Kidney epithelial cell (primary cell): Measurements from ENCODE around the gene ATP5PD. TPM values are rescaled to one million over a fixed set of nuclear protein-coding genes. Genes with fewer than 3 reads are reported as not detected.

ENCODE experiments used
- DNase-seq: peaks from one replicate; pipeline ENCODE4 v3.0.0-alpha.2; 2010; ENCODE audit warnings: low read depth
- H3K27me3 ChIP-seq: 2 replicates; pipeline ENCODE4 v1.6.0; 2011; ENCODE audit warnings: low read length; ENCODE audit not compliant: control insufficient read depth, insufficient read depth
- H3K36me3 ChIP-seq: 2 replicates; pipeline ENCODE4 v1.5.1; 2011; ENCODE audit warnings: low read length; ENCODE audit not compliant: control insufficient read depth, insufficient read depth
- H3K4me3 ChIP-seq: 2 replicates; pipeline ENCODE4 v1.5.1; 2011; ENCODE audit warnings: low read depth, mild to moderate bottlenecking, control low read depth, low read length
- total RNA-seq: library from RNA; depleted of rRNA; stranded (reverse); fragments of >200 nt; gene quantifications from 2 replicates; pipeline ENCODE4 v1.2.3, GENCODE V29; 2015
- TF ChIP-seq, protein P1 (sequence below): IDR thresholded peaks from 2 replicates; pipeline ENCODE4 v1.5.1; 2011; ENCODE audit warnings: mild to moderate bottlenecking, moderate library complexity, low read length, control low read depth, inconsistent platforms; ENCODE audit not compliant: insufficient read depth, poor library complexity, severe bottlenecking

Gene ATP5PD
- total RNA-seq, 1 donor from 2014 or later, result 275 TPM

DNA sequence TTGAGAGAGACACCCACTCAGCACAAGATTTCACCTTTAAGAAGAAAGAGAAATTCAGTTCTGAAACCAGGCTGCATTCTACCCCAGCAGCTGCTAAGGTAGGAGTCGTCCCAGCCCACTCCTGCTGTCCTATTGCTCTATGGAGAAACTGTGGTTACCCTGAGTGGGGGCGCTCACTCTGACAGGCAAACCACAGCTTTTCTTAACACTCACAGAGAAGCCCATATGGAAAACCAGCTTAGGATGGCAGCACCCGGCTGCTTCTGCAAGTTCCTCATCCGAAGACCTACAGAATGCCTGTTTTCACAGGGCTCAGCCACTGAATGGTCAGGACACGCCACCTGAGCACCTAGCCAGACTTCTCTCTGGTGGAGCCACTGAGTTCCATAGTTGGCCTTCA lies 7.5 kb downstream of the ATP5PD start:
- H3K27me3 ChIP-seq, result no peaks in the 10 kb centered on the region
- no peak overlapping the region for H3K4me3 ChIP-seq
- TF ChIP-seq, protein P1, sequence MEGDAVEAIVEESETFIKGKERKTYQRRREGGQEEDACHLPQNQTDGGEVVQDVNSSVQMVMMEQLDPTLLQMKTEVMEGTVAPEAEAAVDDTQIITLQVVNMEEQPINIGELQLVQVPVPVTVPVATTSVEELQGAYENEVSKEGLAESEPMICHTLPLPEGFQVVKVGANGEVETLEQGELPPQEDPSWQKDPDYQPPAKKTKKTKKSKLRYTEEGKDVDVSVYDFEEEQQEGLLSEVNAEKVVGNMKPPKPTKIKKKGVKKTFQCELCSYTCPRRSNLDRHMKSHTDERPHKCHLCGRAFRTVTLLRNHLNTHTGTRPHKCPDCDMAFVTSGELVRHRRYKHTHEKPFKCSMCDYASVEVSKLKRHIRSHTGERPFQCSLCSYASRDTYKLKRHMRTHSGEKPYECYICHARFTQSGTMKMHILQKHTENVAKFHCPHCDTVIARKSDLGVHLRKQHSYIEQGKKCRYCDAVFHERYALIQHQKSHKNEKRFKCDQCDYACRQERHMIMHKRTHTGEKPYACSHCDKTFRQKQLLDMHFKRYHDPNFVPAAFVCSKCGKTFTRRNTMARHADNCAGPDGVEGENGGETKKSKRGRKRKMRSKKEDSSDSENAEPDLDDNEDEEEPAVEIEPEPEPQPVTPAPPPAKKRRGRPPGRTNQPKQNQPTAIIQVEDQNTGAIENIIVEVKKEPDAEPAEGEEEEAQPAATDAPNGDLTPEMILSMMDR, result no peak

DNA sequence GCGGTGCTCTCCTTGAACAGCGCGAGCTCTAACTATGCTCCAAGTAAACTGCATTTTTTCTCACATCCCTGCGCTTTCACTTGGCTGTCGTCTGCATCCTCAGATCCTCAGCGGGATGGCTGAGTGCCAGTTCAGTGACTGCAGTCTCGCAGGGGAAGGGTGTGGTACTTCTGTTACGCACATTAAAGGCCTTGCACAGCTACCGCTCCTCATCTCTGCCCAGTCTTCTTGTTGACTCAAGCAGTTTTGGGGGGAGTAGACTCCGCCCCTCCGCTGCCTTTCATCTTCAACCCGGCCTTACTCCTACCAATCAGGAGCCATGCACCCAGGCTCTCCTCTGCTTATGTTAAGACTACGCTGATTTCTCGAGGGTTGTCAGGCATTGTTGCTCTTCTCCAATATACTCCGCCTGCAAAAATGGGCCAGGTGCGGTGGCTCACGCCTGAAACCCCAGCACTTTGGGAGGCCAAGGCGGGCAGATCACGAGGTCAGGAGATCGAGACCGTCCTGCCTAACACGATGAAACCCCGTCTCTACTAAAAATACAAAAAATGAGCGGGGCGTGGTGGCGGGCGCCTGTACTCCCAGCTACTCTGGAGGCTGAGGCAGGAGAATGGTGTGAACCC lies 10.0 kb downstream of the ATP5PD start:
- TF ChIP-seq, protein P1, result no peak

More for the DNA sequence above, 7.5 kb downstream of the ATP5PD start:
- no peak for DNase-seq
- H3K36me3 ChIP-seq, result peaks cover 1% of the 10 kb centered on the region

DNA sequence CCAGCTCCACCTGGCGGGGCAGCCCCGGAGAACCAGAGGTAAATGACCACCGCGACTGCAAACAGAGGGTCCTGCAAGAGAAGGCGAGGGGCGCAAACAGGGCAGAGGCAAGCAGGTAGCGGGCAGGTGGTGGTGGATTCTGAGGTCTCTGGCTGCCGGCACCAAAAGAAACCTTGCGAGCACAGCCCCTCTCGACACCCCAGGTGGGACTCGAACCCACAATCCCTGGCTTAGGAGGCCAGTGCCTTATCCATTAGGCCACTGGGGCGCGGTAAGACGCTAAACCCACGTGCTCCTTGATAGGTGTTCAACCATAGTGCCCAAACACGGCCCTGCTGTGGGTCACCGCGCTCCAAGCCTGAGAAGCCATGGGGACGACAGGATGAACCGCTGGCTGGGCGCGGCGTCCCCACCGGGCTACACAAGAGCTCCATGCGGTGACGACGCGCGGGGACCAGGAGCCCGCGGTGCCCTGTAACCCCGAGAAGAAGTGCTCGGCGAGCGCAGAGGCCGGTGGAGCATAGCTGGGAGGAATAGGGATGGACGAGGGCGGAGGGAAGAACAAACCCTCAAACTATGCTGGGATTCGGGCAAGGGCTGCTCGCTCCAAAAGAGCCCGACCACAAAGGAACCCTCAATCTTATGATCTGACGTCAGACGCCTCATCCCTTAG lies 12.4 kb downstream of the ATP5PD start:
- no peak for DNase-seq
- TF ChIP-seq, protein P1, result peak; percentile 29
- no peaks in the 10 kb centered on the region for H3K27me3 ChIP-seq
- no peaks in the 10 kb centered on the region for H3K36me3 ChIP-seq
- H3K4me3 ChIP-seq, result peak overlapping the region; percentile 63

More for the DNA sequence above, 10.0 kb downstream of the ATP5PD start:
- no peak for DNase-seq
- no peaks in the 10 kb centered on the region for H3K36me3 ChIP-seq
- H3K4me3 ChIP-seq, result no peak overlapping the region
- H3K27me3 ChIP-seq, result no peaks in the 10 kb centered on the region

DNA sequence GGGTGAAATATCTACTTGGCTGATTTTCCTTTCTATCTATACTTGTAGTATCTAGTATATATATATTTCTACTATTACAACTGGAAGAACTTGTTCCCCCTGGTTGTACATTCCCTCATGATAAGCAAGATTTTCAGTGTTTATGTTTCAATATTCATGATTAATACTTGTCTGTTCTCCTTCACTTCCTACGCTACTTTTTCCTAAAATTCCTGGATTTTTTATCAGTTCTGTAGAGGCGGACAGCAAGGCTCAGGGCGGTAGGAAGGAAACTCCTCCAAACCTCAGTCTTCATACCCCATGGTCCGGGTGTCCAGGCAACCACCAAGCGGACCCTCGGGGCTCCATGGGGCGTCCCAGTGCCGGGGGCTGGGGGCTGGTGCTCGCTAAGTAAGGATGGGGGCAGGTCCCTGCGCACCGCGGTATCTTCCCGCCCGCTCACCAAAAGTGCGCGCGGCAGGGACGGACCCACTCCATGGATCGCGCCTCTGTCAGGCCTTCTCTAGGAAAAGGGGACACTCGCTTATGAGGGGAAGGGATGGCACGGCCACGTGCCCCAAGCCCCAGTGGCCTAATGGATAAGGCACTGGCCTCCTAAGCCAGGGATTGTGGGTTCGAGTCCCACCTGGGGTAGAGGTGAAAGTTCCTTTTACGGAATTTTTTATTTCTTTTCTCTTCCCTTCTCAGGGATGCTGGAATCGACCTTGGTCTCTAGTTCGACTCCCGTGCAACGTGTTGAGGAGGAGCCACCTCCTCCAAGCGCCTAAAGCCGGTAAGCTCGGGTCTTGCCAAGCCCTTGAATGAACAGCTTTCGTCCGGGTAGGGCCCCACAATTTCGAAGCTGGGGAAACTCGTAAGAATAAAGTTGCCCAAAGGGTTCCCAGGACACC lies 13.2 kb downstream of the ATP5PD start:
- Histone ChIP-seq H3K27me3 (no peaks in the 10 kb centered on the region), H3K4me3 (peak overlapping the region; percentile 65), H3K36me3 (no peaks in the 10 kb centered on the region)
- no peak for DNase-seq
- TF ChIP-seq, protein P1, result no peak

DNA sequence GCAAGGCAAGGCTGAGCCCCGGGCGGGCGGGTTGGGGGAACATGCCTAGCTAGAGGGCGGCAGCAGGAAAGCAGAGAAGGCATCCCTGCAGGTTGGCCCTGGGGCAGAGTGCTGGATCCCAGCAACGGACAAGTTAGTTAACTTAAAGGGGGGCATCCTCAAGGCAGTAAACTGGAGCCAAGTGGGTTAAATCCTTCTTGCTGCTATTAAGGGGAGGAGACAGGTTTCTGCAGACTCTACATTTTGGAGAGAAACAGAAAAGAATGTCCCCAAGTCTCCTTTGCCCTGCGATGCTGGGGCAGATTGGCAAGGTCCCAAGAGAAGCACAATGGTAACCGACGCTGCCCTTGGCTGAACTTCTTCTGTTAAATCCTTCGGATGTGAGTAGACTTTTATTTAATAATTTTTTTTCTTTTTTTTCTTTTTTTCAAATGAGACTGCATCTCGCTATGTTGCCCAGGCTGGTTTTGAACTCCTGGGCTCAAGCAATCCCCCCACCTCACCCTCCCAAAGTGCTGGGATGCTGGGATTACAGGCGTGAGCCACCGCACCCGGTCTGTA lies 14.0 kb downstream of the ATP5PD start:
- TF ChIP-seq, protein P1, result no peak
- Histone ChIP-seq H3K36me3 (no peaks in the 10 kb centered on the region), H3K27me3 (no peaks in the 10 kb centered on the region), H3K4me3 (peak overlapping the region; percentile 65)
- no peak for DNase-seq
